HG03060 (cell line): ENCODE data around the gene UHRF2.
"Not testable (repeated sequence)": the region's sequence is repeated elsewhere in the genome, so short reads cannot be mapped to it uniquely, and the experiment has no call there.

Source experiments
- ATAC-seq: cut with Tn5 transposase; IDR thresholded peaks from one replicate; pipeline ENCODE4 v1.9.1; 2021; ENCODE audit warnings: low read depth, moderate number of reproducible peaks; ENCODE audit not compliant: unreplicated experiment

The UHRF2 gene

GRCh38 chr9:6473151-6473550 is 60.2 kb downstream of the UHRF2 start:
- ATAC-seq: no peak

DNA sequence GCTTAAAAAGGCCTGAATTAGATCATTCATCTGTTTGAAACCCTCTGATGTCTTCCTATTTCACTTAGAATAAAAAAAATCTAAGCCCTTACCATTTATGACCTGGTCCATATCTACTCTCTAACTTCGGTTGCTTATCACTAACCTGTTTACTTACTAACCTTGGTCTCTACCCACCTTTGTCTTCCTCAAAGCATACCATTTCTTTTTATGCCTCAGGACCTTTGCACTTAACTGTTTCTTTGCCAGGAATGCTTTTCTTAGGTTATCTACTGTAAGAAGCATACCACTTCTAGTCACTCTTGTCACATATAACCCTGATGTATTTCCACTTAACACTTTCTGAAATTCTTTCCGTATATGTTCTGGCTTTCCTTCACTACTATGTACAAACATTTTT is 67.0 kb downstream of the UHRF2 start:
- no peak for ATAC-seq

DNA sequence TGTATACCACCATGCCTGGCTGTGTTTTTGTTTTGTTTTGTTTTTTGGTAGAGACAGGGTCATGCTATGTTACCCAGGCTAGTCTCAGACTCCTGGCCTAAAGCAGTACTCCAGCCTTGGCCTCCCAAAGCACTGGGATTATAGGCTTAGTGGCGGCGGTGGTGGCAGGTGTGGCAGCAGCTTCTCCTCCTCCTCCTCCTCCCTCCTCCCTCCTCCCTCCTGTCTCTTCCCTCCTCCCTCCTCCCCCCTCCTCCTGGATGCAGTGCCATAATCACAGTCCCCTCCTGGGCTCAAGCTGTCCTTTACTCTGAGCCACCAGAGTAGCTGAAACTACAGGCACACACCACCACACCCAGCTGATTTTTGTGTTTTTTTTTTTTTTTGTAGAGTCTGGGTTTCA is 71.2 kb downstream of the UHRF2 start:
- no peak for ATAC-seq

DNA sequence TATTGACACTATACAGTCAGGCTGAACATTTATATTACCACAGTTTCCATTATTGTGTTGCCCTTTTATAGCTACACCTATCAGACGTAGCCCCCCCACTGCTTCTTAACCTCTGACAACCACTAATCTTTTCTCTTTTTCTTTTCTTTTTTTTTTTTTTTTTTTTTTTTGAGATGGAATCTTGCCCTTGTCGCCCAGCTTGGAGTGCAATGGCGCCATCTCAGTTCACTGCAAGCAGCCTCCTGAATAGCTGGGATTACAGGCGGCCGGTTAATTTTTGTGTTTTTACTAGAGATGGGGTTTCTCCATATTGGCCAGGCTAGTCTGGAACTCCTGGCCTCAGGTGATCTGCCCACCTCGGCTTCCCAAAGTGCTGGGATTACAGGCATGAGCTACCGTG is 75.4 kb downstream of the UHRF2 start:
- no peak for ATAC-seq

GRCh38 chr9:6489099-6489498 is 76.1 kb downstream of the UHRF2 start:
- ATAC-seq: no peak

GRCh38 chr9:6490863-6491262 is 77.9 kb downstream of the UHRF2 start:
- no peak for ATAC-seq

- no peak for ATAC-seq
Measured at GRCh38 chr9:6495466-6495865, 82.5 kb downstream of the UHRF2 start.

- ATAC-seq: no peak
Measured at GRCh38 chr9:6498982-6499381, 86.0 kb downstream of the UHRF2 start.

DNA sequence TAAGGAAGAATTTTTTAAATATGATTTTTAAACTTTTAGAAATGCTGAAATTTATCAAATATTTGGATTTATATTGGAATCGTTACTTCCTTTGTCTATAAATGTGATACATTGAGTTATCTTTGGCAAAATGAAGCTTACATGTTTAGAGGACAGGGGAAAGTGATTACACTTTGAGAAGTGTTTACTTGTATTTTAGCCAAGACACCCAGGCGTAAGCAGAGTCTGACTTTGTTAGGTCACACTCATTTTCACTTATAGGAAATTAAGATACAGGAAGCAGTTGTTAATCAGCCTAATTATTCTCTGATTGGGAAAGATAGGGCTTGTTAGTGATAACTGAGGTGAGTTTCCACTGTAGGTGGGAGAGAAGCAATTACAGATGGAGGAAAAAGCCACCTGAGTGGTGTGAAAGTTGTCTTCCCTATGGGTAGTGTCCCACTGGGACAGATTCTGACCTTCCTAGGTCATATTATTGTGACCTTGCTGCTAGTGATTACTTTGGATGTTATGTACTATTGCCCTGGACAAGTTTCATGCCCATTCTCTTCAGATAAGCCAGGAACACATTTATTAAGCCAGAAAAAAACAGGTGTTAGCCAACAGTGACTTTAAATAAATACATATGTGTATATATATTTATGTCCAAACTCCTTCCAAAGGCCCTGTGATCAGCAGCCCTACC is 88.7 kb downstream of the UHRF2 start:
- ATAC-seq: no peak

DNA sequence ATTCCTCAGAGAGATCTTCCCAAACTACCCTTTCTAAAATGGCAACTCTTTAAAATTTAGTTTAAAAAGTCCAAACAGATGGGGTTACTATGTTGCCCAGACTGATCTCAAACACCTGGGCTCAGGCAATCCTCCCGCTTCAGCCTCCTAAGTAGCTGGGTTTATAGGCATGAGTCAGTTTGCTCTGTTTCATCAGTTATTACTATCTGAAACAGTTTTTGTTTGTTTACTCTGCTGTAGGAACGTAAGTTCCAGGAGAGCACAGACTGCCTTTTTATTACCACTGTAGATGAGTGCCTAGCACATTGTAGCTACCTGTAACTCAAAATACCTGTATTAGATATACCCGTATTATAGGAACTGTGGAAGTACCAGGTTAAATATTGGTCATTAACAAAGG is 89.4 kb downstream of the UHRF2 start:
- ATAC-seq: no peak

- ATAC-seq: no peak
Measured at GRCh38 chr9:6506571-6506970, 93.6 kb downstream of the UHRF2 start.

DNA sequence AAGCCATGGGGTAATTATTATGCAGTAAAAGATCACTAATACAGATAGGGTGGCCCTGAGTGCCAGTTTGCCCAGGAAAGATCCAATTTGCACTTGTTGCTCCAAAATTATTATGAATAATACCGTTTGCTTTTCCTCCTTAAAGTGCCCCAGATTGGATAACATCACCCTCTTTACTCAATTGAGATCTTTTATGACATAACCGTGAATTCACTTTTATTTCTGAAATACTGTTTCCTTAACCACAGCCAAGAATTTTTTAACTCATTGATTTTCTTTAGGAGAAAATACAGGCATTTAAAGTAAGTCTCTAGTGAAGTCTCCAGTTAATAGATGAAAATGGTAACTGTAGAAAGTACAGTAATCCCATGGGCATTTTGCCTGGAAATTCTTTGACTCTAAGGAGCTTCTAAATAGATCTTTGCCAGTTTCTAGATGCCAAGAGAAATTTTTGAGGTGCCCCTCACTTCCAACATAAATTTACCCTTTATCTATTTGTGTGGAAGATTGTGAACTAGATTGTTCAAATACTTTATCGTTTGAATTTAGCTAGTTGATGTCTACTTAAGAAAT is 99.2 kb downstream of the UHRF2 start:
- ATAC-seq: no peak

- ATAC-seq: no peak
Measured at GRCh38 chr9:6522263-6522662, 109.3 kb downstream of the UHRF2 start.

- no peak for ATAC-seq
Measured at GRCh38 chr9:6525326-6526045, 112.5 kb downstream of the UHRF2 start.

GRCh38 chr9:6535594-6535993 is 122.6 kb downstream of the UHRF2 start:
- no peak for ATAC-seq

- ATAC-seq: no peak
Measured at GRCh38 chr9:6538666-6539071, 125.7 kb downstream of the UHRF2 start.

DNA sequence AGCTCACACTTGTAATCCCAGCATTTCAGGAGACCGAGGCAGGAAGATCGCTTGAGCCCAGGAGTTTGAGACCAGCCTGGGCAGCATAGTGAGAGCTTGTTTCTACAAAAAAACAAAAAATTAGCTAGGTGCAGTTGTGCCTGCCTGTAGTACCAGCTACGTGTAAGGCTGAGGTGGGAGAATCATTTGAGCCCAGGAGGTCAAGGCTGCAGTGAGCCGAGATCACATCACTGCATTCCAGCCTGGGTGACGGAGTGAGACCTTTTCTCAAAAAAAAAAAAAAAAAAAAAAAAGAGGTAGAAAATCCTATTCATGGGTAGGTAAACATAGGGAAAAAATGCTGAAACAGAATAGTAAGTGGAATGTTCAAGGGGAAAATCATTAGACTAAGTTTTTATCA is 129.6 kb downstream of the UHRF2 start:
- ATAC-seq: not testable (repeated sequence)

GRCh38 chr9:6543204-6543603 is 130.2 kb downstream of the UHRF2 start:
- ATAC-seq: no peak

DNA sequence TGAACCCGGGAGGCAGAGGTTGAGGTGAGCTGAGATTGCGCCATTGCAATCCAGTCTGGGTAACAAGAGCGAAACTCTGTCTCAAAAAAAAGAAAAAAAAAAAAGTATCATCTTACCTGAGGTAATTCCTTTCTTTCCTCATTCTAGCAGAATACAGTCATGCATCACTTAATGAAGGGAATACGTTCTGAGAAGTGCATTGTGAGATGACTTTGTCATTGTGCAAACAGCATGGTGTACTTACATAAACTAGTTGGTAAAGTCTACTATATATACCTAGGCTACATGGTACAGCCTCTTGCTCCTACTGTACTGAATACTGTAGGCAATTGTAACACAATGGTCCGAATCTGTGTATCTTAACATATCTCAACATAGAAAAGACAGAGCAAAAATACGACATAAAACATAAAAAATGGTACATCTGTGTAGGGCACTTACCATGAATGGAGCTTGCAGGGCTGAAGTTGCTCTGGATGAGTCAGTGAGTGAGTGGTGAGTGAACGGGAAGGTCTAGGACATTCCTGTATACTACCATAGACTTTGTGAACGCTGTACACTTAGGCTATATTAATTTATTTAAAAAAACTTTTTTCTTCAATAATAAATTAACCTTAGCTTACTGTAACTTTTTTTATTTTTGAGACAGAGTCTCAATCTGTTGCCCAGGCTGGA is 132.2 kb downstream of the UHRF2 start:
- no peak for ATAC-seq

GRCh38 chr9:6549106-6549800 is 136.3 kb downstream of the UHRF2 start:
- ATAC-seq: no peak

DNA sequence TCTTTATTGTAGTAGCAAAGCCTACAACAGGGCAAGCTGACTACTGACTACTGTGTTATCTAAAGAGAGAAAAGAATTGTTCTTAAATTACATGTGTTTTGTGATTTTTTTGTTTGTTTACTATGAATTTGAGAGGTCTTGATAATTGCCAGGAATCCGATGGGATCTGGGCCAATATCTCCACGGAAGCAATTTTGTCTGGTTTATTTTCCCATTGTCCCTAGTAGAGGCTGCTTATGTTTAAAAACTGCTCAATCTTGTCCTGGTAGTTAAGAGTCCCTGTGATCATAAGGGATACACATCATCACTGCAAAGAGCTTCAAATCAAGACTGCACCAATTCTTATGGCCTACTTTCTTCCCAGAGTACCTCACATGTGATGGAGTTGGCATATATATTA is 138.1 kb downstream of the UHRF2 start:
- ATAC-seq: no peak
